SK-N-MC (cell line): ENCODE measurements around the gene ARHGEF28.

Experiments used
- DNase-seq: peaks from one replicate; pipeline ENCODE4 v3.0.0-alpha.2; 2011; ENCODE audit warnings: low read depth, low spot score
- H3K27ac ChIP-seq: fragments of 200-600 bp; sonication (generic); 2 replicates; pipeline ENCODE4 v1.5.1; 2016; ENCODE audit warnings: mixed run types
- H3K36me3 ChIP-seq: fragments of 200-600 bp; sonication (generic); 2 replicates; pipeline ENCODE4 v1.6.1; 2017; ENCODE audit warnings: antibody characterized with exemption, low read length, mixed read lengths; ENCODE audit not compliant: insufficient read depth
- H3K4me3 ChIP-seq: fragments of 200-600 bp; sonication (generic); 2 replicates; pipeline ENCODE4 v1.5.1; 2016
- H3K9ac ChIP-seq: fragments of 200-600 bp; sonication (generic); 2 replicates; pipeline ENCODE4 v1.8.0; 2017; ENCODE audit warnings: mixed run types, mixed read lengths; ENCODE audit not compliant: insufficient read length
- H3K9me3 ChIP-seq: fragments of 200-600 bp; sonication (generic); 2 replicates; pipeline ENCODE4 v1.6.1; 2017; ENCODE audit warnings: low read depth, mild to moderate bottlenecking, antibody characterized with exemption, low read length, moderate library complexity, mixed read lengths
- EZH2 ChIP-seq: fragments of 200-600 bp; sonication (generic); IDR thresholded peaks from one replicate; pipeline ENCODE4 v1.6.1; 2017; ENCODE audit warnings: antibody characterized with exemption
- FOXP2 ChIP-seq: optimal IDR thresholded peaks from 2 replicates; pipeline ENCODE3; 2011; ENCODE audit warnings: mild to moderate bottlenecking, moderate library complexity; ENCODE audit not compliant: insufficient read depth; ENCODE audit errors: extremely low read length, control extremely low read depth
- POLR2AphosphoS5 ChIP-seq: IDR thresholded peaks from 2 replicates; pipeline ENCODE4 v1.6.1; 2012; ENCODE audit warnings: mild to moderate bottlenecking, low read depth, low read length, borderline replicate concordance

ARHGEF28 gene

DNA sequence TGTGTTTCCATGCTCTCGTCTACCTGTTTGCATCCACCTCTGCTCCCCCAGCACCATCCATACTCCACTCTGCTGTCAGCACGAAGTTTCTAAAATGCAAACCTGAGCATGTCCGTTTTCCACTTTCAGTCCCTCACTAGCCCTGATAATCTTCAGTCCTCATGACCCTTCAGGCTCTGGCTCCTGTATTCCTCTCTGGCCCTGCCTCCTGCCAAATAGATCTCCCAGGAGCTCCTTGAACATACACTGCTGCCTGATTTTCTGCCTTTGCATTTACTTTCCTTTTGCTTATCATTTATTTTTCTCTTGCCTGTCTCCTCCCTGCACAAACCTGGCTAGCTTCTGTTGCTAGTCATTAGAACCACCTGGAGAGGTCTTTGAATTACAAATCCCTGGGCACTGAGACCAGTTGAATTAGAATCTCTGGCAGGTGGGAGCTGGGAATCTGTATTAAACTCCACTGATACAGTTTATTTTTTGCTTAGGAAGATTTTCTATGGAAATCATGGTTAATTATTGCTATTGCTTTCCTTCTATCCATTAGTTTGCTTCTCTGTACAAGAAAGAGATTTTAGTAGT is 18.5 kb downstream of the ARHGEF28 start:
- Histone ChIP-seq H3K9ac (no peak overlapping the region), H3K36me3 (no peaks in the 10 kb centered on the region), H3K27ac (no peak overlapping the region), H3K9me3 (no peaks in the 10 kb centered on the region), H3K4me3 (no peak overlapping the region)
- DNase-seq = no peak
- no peak for TF ChIP-seq EZH2
- TF ChIP-seq POLR2AphosphoS5 = no peak
- TF ChIP-seq FOXP2 = no peak

DNA sequence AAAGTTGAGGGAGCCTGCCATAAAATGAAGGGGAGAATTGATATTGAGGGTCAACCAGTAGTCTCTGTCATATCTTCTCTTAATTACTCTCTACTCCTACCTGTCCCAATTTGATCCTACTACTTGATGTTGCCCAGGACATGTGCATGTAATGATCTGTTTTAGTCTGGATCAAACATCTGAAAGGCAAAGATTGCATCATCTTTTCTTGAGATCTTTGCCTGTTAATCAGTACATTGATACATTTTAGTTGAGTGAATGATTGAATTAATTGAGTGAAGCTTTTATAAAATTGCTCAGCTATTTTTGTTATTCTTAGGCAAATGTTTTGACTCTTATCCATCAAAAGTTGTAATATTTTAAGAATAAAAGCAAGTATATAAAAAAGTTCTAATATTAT is 21.7 kb downstream of the ARHGEF28 start:
- Histone ChIP-seq H3K9ac (no peak overlapping the region), H3K9me3 (no peaks in the 10 kb centered on the region), H3K4me3 (no peak overlapping the region), H3K36me3 (no peaks in the 10 kb centered on the region), H3K27ac (no peak overlapping the region)
- TF ChIP-seq FOXP2 = no peak
- no peak for TF ChIP-seq POLR2AphosphoS5
- TF ChIP-seq EZH2 = no peak
- no peak for DNase-seq

DNA sequence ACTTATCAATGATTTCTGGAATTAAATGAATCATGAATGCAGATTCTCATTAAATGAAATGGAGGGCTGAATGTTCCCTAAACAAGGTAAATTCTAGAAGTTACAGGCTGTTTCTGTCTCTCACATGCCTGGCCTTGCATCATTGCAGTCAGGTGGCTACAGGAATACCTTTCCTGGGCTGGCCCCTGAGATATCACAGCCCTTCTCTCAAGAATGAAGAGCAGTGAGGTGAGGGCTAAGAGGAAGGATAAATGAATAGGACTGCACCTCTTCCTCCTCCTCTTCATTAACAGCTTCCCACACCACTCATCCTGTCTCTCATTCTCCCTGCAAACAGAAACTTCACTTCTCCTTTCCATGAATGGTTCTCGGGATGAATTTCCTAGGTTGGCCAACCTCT is 22.5 kb downstream of the ARHGEF28 start:
- no peak for DNase-seq
- Histone ChIP-seq H3K4me3 (no peak overlapping the region), H3K27ac (no peak overlapping the region), H3K9me3 (no peaks in the 10 kb centered on the region), H3K36me3 (no peaks in the 10 kb centered on the region), H3K9ac (no peak overlapping the region)
- TF ChIP-seq FOXP2 = no peak
- TF ChIP-seq POLR2AphosphoS5 = no peak
- no peak for TF ChIP-seq EZH2

DNA sequence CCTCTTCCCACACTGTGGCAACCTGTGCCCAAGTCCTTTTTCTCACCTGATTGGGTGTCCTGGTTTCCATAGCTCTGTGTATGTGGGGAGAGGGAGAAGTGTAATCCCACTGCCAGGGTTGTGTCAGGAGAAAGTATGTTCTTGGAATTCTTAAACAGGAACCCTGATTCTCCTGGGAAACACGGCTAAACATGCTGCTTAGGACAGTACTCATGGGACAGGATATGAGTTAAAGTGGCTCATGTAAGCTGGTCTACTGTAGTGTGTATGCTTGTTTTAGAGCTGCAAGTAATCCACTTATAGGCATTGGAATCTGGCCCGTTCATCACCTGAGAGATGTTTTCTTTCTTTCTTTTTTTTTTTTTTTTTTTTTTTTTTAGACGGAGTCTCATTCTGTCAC is 23.9 kb downstream of the ARHGEF28 start:
- Histone ChIP-seq H3K4me3 (no peak overlapping the region), H3K9me3 (no peaks in the 10 kb centered on the region), H3K9ac (no peak overlapping the region), H3K36me3 (no peaks in the 10 kb centered on the region), H3K27ac (no peak overlapping the region)
- no peak for DNase-seq
- TF ChIP-seq FOXP2 (no peak), POLR2AphosphoS5 (no peak), EZH2 (no peak)

GRCh38 chr5:73652391-73652790 is 26.4 kb downstream of the ARHGEF28 start:
- no peak for DNase-seq
- TF ChIP-seq POLR2AphosphoS5 (no peak), FOXP2 (no peak), EZH2 (no peak)
- no peaks in the 10 kb centered on the region for H3K36me3 ChIP-seq

DNA sequence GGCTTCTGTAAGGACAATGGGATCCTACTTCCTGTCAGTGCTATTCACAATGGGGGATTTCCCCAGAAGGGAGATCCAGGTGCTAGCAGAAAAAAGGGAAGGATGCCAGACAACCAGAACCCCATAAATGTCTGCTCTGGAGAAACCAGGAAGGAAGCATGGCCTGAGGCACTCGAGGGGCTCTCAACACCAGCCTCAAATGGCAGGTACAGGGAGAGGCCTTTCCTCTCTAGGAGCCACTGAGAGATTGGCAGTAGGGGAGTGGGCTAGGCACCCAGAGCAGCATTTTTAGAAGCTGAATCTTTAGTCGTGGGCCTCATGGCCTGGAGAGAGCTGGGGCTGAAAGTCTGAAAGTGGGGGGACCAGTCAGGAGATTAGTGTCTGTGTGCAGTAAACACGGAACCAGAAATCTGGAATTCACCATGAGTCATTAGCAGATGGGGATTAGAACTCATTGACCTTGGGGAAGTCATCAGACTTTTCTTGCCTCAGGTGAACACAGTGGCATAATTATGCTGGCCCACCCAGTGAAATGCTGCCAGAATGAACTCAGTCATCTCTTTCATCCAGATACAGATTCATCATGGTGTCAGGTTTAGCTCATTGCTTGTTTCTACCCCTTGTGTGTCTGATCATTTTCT is 28.3 kb downstream of the ARHGEF28 start:
- Histone ChIP-seq H3K4me3 (no peak overlapping the region), H3K36me3 (no peaks in the 10 kb centered on the region), H3K27ac (no peak overlapping the region), H3K9ac (no peak overlapping the region), H3K9me3 (no peaks in the 10 kb centered on the region)
- no peak for DNase-seq
- TF ChIP-seq POLR2AphosphoS5 (no peak), EZH2 (no peak), FOXP2 (no peak)

More at GRCh38 chr5:73652391-73652790, 26.4 kb downstream of the ARHGEF28 start:
- no peak overlapping the region for H3K27ac ChIP-seq
- no peak overlapping the region for H3K4me3 ChIP-seq
- no peaks in the 10 kb centered on the region for H3K9me3 ChIP-seq
- H3K9ac ChIP-seq = no peak overlapping the region

DNA sequence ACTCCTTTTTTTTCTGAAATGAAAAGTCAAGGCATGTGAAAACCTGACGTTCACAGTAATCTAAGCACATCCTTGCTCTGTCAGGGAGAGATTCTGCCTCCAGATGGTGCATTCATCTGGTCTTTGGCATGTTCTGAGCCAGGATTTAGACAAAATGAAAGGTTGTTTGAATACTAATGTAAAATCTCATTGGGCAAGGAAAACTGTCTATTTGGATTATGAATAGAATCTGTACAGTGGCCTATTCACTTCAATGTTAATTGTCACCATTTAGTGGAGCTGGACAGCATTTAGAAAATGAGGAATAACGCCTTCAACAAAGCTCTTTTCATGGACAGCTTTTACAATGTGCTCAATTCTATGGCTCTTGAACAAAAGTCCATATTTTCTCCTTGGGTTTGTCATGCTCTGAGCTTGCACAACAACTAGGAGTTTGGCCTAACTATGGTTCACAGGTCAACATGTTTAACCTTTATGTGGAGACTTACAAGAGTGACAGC is 28.9 kb downstream of the ARHGEF28 start:
- H3K36me3 ChIP-seq = no peaks in the 10 kb centered on the region
- no peak for DNase-seq
- TF ChIP-seq POLR2AphosphoS5 (no peak), EZH2 (no peak), FOXP2 (no peak)
- no peak overlapping the region for H3K27ac ChIP-seq
- no peak overlapping the region for H3K4me3 ChIP-seq
- no peaks in the 10 kb centered on the region for H3K9me3 ChIP-seq
- H3K9ac ChIP-seq = no peak overlapping the region

- Histone ChIP-seq H3K27ac (no peak overlapping the region), H3K9me3 (no peaks in the 10 kb centered on the region), H3K9ac (no peak overlapping the region), H3K36me3 (no peaks in the 10 kb centered on the region), H3K4me3 (no peak overlapping the region)
- TF ChIP-seq FOXP2 (no peak), EZH2 (no peak), POLR2AphosphoS5 (no peak)
- DNase-seq = no peak
Measured at GRCh38 chr5:73655521-73656160, 29.6 kb downstream of the ARHGEF28 start.
